Neural cell (in vitro differentiated cells): ENCODE measurements around the gene PPP1R13B. TPM values are rescaled to one million over a fixed set of nuclear protein-coding genes. Genes with fewer than 3 reads are reported as not detected.

Experiments used
- H2AFZ ChIP-seq: fragments of 200-600, 300-800 bp; sonication (generic), shearing (Covaris generic); 2 replicates; pipeline ENCODE4 v1.6.0; 2014; ENCODE audit warnings: low read depth, mild to moderate bottlenecking, antibody characterized with exemption, low read length, moderate library complexity
- H3F3A ChIP-seq: fragments of 200-600 bp; shearing (Covaris generic); 2 replicates; pipeline ENCODE4 v1.6.1; 2016; ENCODE audit warnings: mild to moderate bottlenecking, moderate library complexity, mixed read lengths, antibody characterized with exemption, low read length; ENCODE audit not compliant: insufficient read depth, poor library complexity, severe bottlenecking
- H3K27ac ChIP-seq: fragments of 200-600, 300-800 bp; sonication (generic), shearing (Covaris generic); 2 replicates; pipeline ENCODE4 v1.5.1; 2014; ENCODE audit warnings: mild to moderate bottlenecking, low read length, moderate library complexity
- H3K27me3 ChIP-seq: fragments of 300-800, 200-600 bp; sonication (generic), shearing (Covaris generic); 2 replicates; pipeline ENCODE4 v1.6.0; 2014; ENCODE audit warnings: mild to moderate bottlenecking, low read depth, low read length, moderate library complexity; ENCODE audit not compliant: insufficient read depth
- H3K36me3 ChIP-seq: fragments of 300-800, 200-600 bp; sonication (generic), shearing (Covaris generic); 2 replicates; pipeline ENCODE4 v1.5.1; 2014; ENCODE audit warnings: mild to moderate bottlenecking, antibody characterized with exemption, low read length, moderate library complexity; ENCODE audit not compliant: insufficient read depth
- H3K4me2 ChIP-seq: fragments of 300-800, 200-600 bp; sonication (generic), shearing (Covaris generic); 2 replicates; pipeline ENCODE4 v1.6.0; 2014; ENCODE audit warnings: mild to moderate bottlenecking, low read length
- H3K4me3 ChIP-seq: fragments of 300-800, 200-600 bp; sonication (generic), shearing (Covaris generic); 2 replicates; pipeline ENCODE4 v1.5.1; 2014; ENCODE audit warnings: mild to moderate bottlenecking, low read length, moderate library complexity
- H3K79me2 ChIP-seq: fragments of 200-600 bp; shearing (Covaris generic); replicated peaks from 2 replicates; pipeline ENCODE4 v1.6.0; 2014; ENCODE audit warnings: mild to moderate bottlenecking, low read length, moderate library complexity; ENCODE audit not compliant: insufficient read depth
- H3K9ac ChIP-seq: fragments of 300-800, 200-600 bp; sonication (generic), shearing (Covaris generic); 2 replicates; pipeline ENCODE4 v1.6.1; 2016; ENCODE audit warnings: mild to moderate bottlenecking, low read length, mixed read lengths
- H3K9me2 ChIP-seq: fragments of 200-600 bp; shearing (Covaris generic); 2 replicates; pipeline ENCODE4 v1.6.1; 2016; ENCODE audit warnings: mild to moderate bottlenecking, low read length, mixed read lengths; ENCODE audit not compliant: insufficient read depth
- H3K9me3 ChIP-seq: fragments of 200-600, 300-800 bp; sonication (generic), shearing (Covaris generic); 2 replicates; pipeline ENCODE4 v1.6.1; 2016; ENCODE audit warnings: mild to moderate bottlenecking, mixed run types, low read length, moderate library complexity, mixed read lengths
- H4K20me1 ChIP-seq: fragments of 200-600 bp; shearing (Covaris generic); 2 replicates; pipeline ENCODE4 v1.6.1; 2016; ENCODE audit warnings: mild to moderate bottlenecking, mixed run types; ENCODE audit not compliant: insufficient read depth
- EP300 ChIP-seq: fragments of 450-650 bp; conservative IDR thresholded peaks from 2 replicates; pipeline ENCODE4 v1.6.1; 2014; ENCODE audit warnings: antibody characterized with exemption, mild to moderate bottlenecking, moderate library complexity; ENCODE audit not compliant: poor library complexity, severe bottlenecking
- EZH2 ChIP-seq: fragments of 200-600, 300-800 bp; shearing (Covaris generic), sonication (generic); IDR thresholded peaks from 2 replicates; pipeline ENCODE4 v1.6.1; 2014; ENCODE audit warnings: antibody characterized with exemption, low read length, borderline replicate concordance, mild to moderate bottlenecking; ENCODE audit not compliant: insufficient read depth, poor library complexity, severe bottlenecking
- MXI1 ChIP-seq: fragments of 450-650 bp; conservative IDR thresholded peaks from 2 replicates; pipeline ENCODE4 v1.6.1; 2014; ENCODE audit warnings: antibody characterized with exemption, mild to moderate bottlenecking; ENCODE audit not compliant: poor library complexity, severe bottlenecking
- POLR2AphosphoS5 ChIP-seq: IDR thresholded peaks from 2 replicates; pipeline ENCODE4 v1.6.1; 2012
- RAD21 ChIP-seq: fragments of 450-650 bp; conservative IDR thresholded peaks from 2 replicates; pipeline ENCODE4 v1.6.1; 2014; ENCODE audit warnings: antibody characterized with exemption, mild to moderate bottlenecking, moderate library complexity
- SMC3 ChIP-seq: fragments of 450-650 bp; conservative IDR thresholded peaks from 2 replicates; pipeline ENCODE4 v1.6.1; 2014; ENCODE audit warnings: antibody characterized with exemption, mild to moderate bottlenecking, moderate library complexity; ENCODE audit not compliant: poor library complexity
- TAF1 ChIP-seq: IDR thresholded peaks from 2 replicates; pipeline ENCODE4 v1.6.1; 2012; ENCODE audit warnings: low read depth
- polyA plus RNA-seq: library from polyadenylated mRNA; depleted of rRNA; stranded (reverse); fragments of >200 nt; gene quantifications from 2 replicates; pipeline ENCODE4 v1.2.3, GENCODE V29; 2014
- TF ChIP-seq, protein P1 (sequence below): IDR thresholded peaks from 2 replicates; pipeline ENCODE4 v1.6.1; 2012; ENCODE audit warnings: borderline replicate concordance
- TF ChIP-seq, protein P2 (sequence below): fragments of 450-650 bp; IDR thresholded peaks from 2 replicates; pipeline ENCODE4 v1.5.1; 2014; ENCODE audit warnings: antibody characterized with exemption, mild to moderate bottlenecking, moderate library complexity; ENCODE audit not compliant: poor library complexity, severe bottlenecking

Gene PPP1R13B
- polyA plus RNA-seq, 1 donor from 2014 or later = 8.2 TPM

DNA sequence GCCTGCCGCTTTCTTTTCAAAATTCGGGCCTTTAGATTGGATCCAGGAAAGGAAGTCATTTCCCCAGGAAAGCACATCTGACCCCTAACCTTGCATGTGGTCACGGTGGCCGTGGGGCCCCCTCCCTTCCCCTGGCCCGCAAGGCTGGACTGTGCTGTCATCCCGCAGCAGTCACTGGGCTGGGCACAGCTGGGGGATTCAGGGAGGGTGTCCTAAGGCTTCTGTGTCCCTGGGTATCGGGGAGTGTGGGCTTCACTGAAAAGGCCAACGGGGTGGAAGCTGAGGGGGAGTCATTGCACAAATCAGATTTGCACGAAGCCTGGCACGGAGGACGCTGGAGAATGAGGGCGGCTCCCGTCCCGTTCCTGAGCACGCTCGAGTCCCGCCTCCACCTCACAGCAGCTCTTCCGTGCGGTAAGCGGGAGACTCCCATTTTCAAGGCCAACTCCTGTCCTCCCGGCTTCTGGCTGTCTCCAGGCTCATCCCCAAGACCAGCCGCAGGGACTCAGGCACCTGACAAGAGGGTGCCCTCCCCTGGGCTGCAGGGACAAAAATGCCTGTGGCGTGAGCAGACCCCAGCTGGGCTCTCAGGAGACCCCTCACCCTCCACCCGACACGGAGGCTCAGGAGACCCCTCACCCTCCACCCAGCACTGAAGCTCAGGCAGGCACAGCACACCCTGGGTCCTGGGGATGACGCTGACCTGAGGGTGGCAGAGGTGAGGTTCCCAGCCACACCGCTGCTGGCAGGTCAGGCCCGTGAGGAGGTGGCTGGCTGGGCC lies 141.7 kb downstream of the PPP1R13B start:
- no peaks in the 10 kb centered on the region for H3K79me2 ChIP-seq
- H3K9me3 ChIP-seq = no peaks in the 10 kb centered on the region
- H3K4me2 ChIP-seq = no peak overlapping the region
- no peak overlapping the region for H3K27ac ChIP-seq
- no peaks in the 10 kb centered on the region for H3K36me3 ChIP-seq
- H3F3A ChIP-seq = no peaks in the 10 kb centered on the region
- H3K9ac ChIP-seq = no peak overlapping the region
- H3K27me3 ChIP-seq = no peaks in the 10 kb centered on the region
- no peaks in the 10 kb centered on the region for H4K20me1 ChIP-seq
- H2AFZ ChIP-seq = no peak overlapping the region
- H3K9me2 ChIP-seq = no peaks in the 10 kb centered on the region
- TF ChIP-seq MXI1 (no peak), EP300 (no peak), TAF1 (no peak), EZH2 (no peak), SMC3 (no peak), RAD21 (no peak), POLR2AphosphoS5 (no peak)
- TF ChIP-seq, protein P1, sequence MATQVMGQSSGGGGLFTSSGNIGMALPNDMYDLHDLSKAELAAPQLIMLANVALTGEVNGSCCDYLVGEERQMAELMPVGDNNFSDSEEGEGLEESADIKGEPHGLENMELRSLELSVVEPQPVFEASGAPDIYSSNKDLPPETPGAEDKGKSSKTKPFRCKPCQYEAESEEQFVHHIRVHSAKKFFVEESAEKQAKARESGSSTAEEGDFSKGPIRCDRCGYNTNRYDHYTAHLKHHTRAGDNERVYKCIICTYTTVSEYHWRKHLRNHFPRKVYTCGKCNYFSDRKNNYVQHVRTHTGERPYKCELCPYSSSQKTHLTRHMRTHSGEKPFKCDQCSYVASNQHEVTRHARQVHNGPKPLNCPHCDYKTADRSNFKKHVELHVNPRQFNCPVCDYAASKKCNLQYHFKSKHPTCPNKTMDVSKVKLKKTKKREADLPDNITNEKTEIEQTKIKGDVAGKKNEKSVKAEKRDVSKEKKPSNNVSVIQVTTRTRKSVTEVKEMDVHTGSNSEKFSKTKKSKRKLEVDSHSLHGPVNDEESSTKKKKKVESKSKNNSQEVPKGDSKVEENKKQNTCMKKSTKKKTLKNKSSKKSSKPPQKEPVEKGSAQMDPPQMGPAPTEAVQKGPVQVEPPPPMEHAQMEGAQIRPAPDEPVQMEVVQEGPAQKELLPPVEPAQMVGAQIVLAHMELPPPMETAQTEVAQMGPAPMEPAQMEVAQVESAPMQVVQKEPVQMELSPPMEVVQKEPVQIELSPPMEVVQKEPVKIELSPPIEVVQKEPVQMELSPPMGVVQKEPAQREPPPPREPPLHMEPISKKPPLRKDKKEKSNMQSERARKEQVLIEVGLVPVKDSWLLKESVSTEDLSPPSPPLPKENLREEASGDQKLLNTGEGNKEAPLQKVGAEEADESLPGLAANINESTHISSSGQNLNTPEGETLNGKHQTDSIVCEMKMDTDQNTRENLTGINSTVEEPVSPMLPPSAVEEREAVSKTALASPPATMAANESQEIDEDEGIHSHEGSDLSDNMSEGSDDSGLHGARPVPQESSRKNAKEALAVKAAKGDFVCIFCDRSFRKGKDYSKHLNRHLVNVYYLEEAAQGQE = no peak
- TF ChIP-seq, protein P2, sequence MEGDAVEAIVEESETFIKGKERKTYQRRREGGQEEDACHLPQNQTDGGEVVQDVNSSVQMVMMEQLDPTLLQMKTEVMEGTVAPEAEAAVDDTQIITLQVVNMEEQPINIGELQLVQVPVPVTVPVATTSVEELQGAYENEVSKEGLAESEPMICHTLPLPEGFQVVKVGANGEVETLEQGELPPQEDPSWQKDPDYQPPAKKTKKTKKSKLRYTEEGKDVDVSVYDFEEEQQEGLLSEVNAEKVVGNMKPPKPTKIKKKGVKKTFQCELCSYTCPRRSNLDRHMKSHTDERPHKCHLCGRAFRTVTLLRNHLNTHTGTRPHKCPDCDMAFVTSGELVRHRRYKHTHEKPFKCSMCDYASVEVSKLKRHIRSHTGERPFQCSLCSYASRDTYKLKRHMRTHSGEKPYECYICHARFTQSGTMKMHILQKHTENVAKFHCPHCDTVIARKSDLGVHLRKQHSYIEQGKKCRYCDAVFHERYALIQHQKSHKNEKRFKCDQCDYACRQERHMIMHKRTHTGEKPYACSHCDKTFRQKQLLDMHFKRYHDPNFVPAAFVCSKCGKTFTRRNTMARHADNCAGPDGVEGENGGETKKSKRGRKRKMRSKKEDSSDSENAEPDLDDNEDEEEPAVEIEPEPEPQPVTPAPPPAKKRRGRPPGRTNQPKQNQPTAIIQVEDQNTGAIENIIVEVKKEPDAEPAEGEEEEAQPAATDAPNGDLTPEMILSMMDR = no peak
- H3K4me3 ChIP-seq = no peak overlapping the region

DNA sequence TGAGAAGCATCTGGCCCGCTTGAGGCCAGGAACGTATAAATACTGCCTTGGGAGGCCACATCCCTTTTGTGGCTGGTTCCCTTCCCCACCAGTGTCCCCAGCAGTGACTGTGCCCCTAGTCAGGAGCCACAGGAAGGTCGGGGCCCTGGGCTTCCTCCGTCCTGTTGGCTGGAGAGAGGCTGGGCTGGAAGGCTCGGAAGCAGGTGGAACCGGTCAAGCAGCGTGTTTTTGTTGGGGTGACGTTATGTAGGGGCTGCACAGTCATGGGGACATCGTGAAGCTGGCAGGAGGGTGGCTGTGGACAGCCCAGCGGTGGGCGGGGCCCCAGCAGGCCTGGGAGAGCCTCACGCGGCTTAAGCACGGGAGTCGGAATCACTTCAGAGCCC lies 142.3 kb downstream of the PPP1R13B start:
- H3K79me2 ChIP-seq = no peaks in the 10 kb centered on the region
- no peaks in the 10 kb centered on the region for H3K27me3 ChIP-seq
- no peaks in the 10 kb centered on the region for H3K9me3 ChIP-seq
- no peak overlapping the region for H2AFZ ChIP-seq
- H3K9ac ChIP-seq = no peak overlapping the region
- H3K36me3 ChIP-seq = no peaks in the 10 kb centered on the region
- H3K27ac ChIP-seq = no peak overlapping the region
- TF ChIP-seq SMC3 (no peak), TAF1 (no peak)
- TF ChIP-seq, protein P1 = no peak
- no peak overlapping the region for H3K4me3 ChIP-seq
- no peak overlapping the region for H3K4me2 ChIP-seq
- no peaks in the 10 kb centered on the region for H4K20me1 ChIP-seq
- no peaks in the 10 kb centered on the region for H3F3A ChIP-seq
- H3K9me2 ChIP-seq = no peaks in the 10 kb centered on the region
